ENCODE results near the gene KHDRBS2. TPM values are rescaled to one million over a fixed set of nuclear protein-coding genes. Genes with fewer than 3 reads are reported as not detected.

Gene KHDRBS2
- total RNA-seq, 1 donor = not detected

DNA sequence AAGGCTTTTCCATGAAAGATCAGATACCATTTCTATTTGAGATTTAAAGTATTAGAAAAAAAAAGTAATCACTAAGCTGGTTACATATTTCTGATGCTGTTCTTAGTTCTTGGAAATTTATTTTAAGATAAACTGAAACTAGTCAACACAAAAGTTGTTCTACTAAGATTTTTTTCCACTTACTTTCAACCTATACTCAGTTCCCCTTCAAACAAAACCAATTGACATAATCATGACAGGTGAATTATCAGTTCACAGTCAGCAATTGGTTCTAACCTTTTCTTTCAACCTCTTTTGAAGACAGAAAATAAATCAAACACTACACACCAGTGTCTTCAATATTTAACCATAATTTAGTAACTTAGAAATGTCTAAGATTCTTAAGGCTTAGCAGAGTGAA is 228.7 kb downstream of the KHDRBS2 start:
- TF ChIP-seq, protein P1, sequence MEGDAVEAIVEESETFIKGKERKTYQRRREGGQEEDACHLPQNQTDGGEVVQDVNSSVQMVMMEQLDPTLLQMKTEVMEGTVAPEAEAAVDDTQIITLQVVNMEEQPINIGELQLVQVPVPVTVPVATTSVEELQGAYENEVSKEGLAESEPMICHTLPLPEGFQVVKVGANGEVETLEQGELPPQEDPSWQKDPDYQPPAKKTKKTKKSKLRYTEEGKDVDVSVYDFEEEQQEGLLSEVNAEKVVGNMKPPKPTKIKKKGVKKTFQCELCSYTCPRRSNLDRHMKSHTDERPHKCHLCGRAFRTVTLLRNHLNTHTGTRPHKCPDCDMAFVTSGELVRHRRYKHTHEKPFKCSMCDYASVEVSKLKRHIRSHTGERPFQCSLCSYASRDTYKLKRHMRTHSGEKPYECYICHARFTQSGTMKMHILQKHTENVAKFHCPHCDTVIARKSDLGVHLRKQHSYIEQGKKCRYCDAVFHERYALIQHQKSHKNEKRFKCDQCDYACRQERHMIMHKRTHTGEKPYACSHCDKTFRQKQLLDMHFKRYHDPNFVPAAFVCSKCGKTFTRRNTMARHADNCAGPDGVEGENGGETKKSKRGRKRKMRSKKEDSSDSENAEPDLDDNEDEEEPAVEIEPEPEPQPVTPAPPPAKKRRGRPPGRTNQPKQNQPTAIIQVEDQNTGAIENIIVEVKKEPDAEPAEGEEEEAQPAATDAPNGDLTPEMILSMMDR (IDR thresholded peaks at IDR 0.05; ENCODE audit: insufficient read depth, low read length) = no peak
- H3K4me3 ChIP-seq (ENCODE audit: low read depth, low read length) = no peak overlapping the region
- no peak for DNase-seq (ENCODE audit: low read depth)

DNA sequence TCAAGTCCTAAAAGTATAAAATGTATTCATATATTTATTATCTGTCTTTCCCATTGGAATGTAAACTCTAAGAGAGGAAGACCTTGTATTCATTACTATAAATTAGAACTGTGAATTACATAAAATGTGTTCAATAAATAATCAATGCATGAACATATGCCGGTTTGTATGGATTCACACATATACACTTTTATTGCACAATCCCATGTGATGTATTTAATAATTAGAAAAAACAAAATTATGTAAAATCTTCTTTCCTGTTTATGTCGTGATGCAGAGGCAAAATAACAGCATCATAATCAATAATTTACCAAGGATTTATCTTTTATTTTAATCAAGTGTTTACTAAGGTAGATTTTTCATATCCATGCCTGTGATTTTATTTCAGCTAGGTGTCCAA is 240.5 kb downstream of the KHDRBS2 start:
- DNase-seq (ENCODE audit: low read depth) = no peak
- H3K4me3 ChIP-seq (ENCODE audit: low read depth, low read length) = no peak overlapping the region
- TF ChIP-seq, protein P1 (IDR thresholded peaks at IDR 0.05; ENCODE audit: insufficient read depth, low read length) = no peak

DNA sequence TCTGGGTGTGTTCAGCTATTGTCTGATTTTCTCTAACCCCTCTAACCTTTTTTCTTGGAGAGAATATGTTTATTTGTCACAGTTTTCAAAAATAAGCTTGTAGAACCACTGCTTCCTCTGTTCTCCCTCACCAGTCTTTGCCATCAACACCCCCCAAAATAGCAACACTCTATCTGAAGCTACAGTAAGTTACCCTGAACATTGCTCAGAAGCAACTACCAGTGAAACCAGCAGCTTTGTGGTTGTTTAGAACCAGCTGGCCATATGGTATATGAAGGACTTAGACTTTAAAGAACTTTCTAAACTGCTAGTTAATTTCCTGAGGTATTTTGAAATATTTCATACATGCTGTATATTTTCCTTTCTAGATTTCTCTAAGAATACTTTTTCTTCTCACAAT is 242.9 kb downstream of the KHDRBS2 start:
- TF ChIP-seq, protein P1 (IDR thresholded peaks at IDR 0.05; ENCODE audit: insufficient read depth, low read length) = no peak
- H3K4me3 ChIP-seq (ENCODE audit: low read depth, low read length) = no peak overlapping the region
- DNase-seq (ENCODE audit: low read depth) = no peak

DNA sequence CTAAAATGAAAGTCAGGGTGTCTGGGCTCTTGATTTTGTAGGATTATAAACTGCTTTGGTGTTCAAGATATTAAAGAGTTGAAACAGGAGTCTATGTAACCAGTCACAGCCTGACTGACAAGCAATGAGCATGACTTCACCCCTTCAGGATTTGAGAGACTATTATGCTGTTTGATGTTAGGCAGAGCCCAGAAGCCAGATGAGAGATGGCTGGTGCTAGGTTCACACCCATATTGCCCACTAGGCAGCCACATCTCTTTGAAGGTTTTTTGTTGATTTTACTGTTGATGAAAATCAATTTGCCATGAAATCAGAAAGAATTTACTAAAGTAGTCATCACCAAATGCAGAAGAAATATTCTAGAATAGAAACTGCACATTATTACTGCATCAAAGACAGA is 243.6 kb downstream of the KHDRBS2 start:
- TF ChIP-seq, protein P1 (IDR thresholded peaks at IDR 0.05; ENCODE audit: insufficient read depth, low read length) = no peak
- DNase-seq (ENCODE audit: low read depth) = no peak
- H3K4me3 ChIP-seq (ENCODE audit: low read depth, low read length) = no peak overlapping the region

DNA sequence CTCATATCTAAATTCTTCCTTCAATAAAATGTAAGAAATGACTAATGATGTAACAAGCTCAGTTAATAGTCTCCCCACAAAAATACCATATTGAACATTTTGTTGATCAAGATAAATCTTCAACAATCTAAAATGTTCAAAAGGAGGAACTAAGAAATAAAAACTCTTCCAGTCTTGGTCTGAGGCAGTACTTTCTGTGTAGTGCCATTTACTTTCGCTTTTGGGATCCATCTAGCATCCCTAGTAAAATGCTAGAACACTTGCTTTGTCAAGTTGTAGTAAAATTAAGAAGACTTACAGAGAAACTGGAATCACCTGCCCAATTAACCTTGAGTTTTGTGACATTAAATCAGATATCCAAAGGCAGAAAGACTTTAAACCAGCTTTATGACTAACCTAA is 246.4 kb downstream of the KHDRBS2 start:
- no peak for DNase-seq (ENCODE audit: low read depth)
- TF ChIP-seq, protein P1 (IDR thresholded peaks at IDR 0.05; ENCODE audit: insufficient read depth, low read length) = no peak
- no peak overlapping the region for H3K4me3 ChIP-seq (ENCODE audit: low read depth, low read length)

DNA sequence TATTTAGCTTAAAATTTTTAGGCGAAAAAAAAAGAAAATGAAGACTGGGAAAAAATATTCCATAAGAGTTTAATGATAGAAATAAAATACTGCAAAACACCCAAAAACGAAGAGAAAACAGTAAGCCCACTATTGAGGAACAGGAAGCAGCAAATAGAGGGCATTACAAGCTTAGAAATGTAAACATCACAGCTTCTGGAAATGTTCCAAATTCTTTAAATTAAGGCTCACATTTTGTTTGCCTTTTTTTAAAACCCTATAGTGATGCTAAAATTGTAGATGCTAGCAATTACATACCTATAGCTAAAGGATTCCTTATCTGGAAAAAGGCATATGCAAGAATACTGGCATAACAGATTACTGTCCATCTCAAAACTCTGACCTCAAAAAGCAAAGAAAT is 248.6 kb downstream of the KHDRBS2 start:
- no peak for DNase-seq (ENCODE audit: low read depth)
- TF ChIP-seq, protein P1 (IDR thresholded peaks at IDR 0.05; ENCODE audit: insufficient read depth, low read length) = no peak
- no peak overlapping the region for H3K4me3 ChIP-seq (ENCODE audit: low read depth, low read length)

DNA sequence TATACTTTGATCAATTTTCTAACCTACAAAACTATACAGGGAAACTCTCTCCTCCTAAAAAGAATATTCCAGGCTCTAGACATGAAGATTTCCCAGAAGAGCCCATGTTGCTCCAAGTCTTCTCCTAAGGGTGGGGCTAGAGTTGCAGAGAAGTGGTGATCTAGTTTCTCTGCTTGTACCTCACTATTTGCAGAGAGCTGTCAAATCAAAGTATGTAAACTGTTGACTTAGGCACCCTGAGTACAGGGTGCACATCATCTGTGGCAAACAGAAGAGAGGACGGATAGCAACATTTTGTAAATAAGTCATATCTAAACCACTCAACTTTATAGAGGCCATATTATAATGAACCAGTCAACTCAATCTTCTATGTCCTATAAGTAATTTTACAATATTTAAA is 250.1 kb downstream of the KHDRBS2 start:
- TF ChIP-seq, protein P1 (IDR thresholded peaks at IDR 0.05; ENCODE audit: insufficient read depth, low read length) = no peak
- DNase-seq (ENCODE audit: low read depth) = no peak

More for the DNA sequence above, 250.1 kb downstream of the KHDRBS2 start:
- H3K4me3 ChIP-seq (ENCODE audit: low read depth, low read length) = no peak overlapping the region

Data from fibroblast of the aortic adventitia (primary cell).